K562 treated with DMSO at 1 percent for 12 hours (cell line): Measurements from ENCODE around the gene SLC45A2. TPM values are rescaled to one million over a fixed set of nuclear protein-coding genes. Genes with fewer than 3 reads are reported as not detected.

ENCODE experiments used
- total RNA-seq: library from RNA; unstranded; fragments of 300-600 nt; gene quantifications from 2 replicates; pipeline ENCODE4 v1.2.3, GENCODE V29; 2022; ENCODE audit not compliant: insufficient read depth

Gene SLC45A2, protein sequence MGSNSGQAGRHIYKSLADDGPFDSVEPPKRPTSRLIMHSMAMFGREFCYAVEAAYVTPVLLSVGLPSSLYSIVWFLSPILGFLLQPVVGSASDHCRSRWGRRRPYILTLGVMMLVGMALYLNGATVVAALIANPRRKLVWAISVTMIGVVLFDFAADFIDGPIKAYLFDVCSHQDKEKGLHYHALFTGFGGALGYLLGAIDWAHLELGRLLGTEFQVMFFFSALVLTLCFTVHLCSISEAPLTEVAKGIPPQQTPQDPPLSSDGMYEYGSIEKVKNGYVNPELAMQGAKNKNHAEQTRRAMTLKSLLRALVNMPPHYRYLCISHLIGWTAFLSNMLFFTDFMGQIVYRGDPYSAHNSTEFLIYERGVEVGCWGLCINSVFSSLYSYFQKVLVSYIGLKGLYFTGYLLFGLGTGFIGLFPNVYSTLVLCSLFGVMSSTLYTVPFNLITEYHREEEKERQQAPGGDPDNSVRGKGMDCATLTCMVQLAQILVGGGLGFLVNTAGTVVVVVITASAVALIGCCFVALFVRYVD
- 0.37 TPM in 1 of 2 replicates, not detected in the other for total RNA-seq

DNA sequence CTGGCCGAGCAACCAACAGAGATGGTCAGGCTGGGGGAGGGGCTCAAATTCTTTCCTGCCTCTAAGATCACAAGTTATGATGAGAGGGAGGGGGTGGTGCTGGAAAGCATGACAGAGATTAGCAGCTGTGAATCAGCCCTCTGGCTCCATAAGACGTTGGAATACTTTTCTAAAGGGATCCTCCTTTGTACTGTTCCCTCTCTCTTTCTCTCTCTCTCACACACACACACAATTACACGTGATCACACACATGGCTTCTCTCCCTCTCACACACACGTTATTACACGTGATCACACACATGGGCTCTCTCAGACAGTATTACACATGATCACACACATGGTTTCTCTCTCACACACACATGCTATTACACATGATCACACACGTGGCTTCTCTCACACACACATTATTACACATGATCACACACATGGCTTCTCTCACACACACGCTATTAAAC lies at the start of gene SLC45A2:
Gene SLC45A2 (minus strand): TSS at position 23 of the 454 bp plus-strand sequence. CDS start 110 bp downstream, outside the sequence.

DNA sequence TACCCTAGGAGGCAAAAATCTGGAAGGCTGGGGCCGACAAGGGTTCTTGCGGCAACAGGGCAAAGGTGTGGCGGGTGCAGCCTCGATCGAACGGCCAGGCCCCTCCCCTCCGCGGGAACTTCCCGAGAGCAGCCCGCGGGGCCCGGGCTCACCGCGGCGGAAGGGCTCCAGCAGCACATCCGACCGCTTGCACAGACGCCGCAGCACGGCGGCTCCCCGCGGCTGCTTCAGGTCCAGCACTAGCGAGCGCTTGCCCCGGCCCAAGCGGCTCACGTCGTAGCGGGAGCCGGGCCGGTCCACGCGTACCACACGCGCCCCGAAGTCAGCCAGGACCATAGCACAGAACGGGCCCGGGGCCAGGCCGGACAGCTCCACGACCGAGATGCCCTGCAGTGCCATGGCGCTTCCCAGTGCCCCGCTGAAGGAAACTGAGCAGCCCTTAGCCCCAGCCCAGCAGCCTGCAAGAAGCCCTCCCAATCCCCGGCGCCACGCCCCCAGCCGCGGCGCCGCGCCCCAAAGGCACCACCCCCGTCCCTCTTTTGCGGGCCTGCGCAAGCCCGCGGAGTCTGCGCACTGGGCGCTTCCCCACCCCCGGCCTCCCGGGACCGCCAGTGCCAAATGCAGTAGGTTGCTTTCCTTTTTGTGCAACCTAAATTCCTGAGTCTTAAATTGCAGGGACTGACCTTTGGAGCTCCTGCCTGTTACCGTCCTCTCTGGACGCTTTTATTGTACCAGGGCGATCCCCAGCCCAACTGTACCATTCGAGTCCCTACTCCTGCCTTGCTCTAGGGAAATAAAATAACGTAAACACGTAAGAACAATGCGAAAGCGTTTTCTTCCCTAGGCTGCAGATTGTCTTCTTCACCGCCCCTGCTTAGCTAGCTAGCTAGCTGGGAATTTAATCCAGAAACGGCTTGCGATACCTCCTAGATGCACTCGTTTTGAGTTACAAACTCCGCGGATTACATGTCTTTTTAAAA lies 23.4 kb upstream of the SLC45A2 start, which contains the start of gene AMACR:
Gene AMACR (minus strand): TSS at position 430 of the 980 bp plus-strand sequence. CDS start 31 bp downstream, at position 399.

DNA sequence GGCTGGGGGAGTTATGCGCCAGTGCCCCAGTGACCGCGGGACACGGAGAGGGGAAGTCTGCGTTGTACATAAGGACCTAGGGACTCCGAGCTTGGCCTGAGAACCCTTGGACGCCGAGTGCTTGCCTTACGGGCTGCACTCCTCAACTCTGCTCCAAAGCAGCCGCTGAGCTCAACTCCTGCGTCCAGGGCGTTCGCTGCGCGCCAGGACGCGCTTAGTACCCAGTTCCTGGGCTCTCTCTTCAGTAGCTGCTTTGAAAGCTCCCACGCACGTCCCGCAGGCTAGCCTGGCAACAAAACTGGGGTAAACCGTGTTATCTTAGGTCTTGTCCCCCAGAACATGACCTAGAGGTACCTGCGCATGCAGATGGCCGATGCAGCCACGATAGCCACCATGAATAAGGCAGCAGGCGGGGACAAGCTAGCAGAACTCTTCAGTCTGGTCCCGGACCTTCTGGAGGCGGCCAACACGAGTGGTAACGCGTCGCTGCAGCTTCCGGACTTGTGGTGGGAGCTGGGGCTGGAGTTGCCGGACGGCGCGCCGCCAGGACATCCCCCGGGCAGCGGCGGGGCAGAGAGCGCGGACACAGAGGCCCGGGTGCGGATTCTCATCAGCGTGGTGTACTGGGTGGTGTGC lies 48.0 kb downstream of the SLC45A2 start, which contains the start of gene RXFP3:
Gene RXFP3 (plus strand): TSS at position 6 of the 636 bp plus-strand sequence. CDS start 355 bp downstream, at position 361.

Other genes starting within 250 kb of the SLC45A2 start
- gene ADAMTS12, start 92.7 kb downstream of the SLC45A2 start, total RNA-seq, result not detected in 2 replicates
- not detected in 2 replicates for gene RXFP3, start 48.3 kb downstream of the SLC45A2 start, total RNA-seq
- gene AMACR, start 23.4 kb upstream of the SLC45A2 start, total RNA-seq, result 2.3 and 4.6 TPM in 2 replicates
- gene C1QTNF3, start 58.5 kb upstream of the SLC45A2 start, total RNA-seq, result 1.9 TPM in 1 of 2 replicates, not detected in the other